ENCODE results near the gene LKAAEAR1.

DNA sequence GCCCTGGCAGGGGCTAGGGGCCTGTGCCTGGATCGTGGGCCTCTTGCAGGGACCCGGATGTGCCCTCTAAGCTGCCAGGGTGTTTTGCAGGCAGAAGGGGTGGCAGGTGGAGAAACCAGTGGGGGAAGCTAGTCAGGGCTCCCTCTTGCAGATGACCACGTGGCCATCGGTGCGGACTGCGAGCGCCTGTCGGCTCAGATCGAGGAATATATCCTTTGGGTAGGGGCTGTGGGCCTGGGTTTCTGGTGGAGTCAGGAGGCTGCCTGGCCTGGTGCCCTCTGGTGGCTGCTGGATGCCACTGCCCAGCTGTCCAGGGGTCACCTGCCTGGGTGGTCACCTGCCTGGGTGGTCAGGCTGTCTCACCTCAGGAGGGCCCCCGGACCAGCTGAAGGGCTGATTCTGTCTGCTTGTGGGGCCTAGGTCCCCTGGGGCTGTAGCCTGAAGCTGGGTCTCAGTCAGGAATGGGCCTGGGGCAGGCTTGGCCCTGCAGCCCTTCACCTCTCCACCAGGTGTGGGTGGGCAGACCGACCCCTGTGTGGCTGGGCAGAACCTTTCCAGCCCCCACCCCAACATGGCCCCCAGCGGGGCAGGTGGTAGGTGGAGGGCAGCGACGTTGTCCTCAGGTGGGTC, 14.5 kb downstream of the LKAAEAR1 start:
- no peak for TF ChIP-seq RFX1 (IDR thresholded peaks at IDR 0.05)
- TF ChIP-seq STAT5B (CRISPR knock-in tag; IDR thresholded peaks at IDR 0.05), result no peak
- no peak for TF ChIP-seq CREB1 (IDR thresholded peaks at IDR 0.05)
- TF ChIP-seq CREB1 (CRISPR knock-in tag; IDR thresholded peaks at IDR 0.05), result no peak
- no peak for TF ChIP-seq SREBF1 (IDR thresholded peaks at IDR 0.05; ENCODE audit: borderline replicate concordance, low read depth, low read length)
- no peak for TF ChIP-seq ZNF707 (CRISPR knock-in tag; conservative IDR thresholded peaks at IDR 0.05)
- TF ChIP-seq CAMTA2 (CRISPR knock-in tag; conservative IDR thresholded peaks at IDR 0.05), result no peak
- TF ChIP-seq CREBBP (IDR thresholded peaks at IDR 0.05; ENCODE audit: low read depth, low read length), result no peak

All from K562 (cell line).